ENCODE data around the gene CTNNA1.

The CTNNA1 gene

GRCh38 chr5:138872841-138873465, 119.7 kb downstream of the CTNNA1 start:
- DNase-seq: no peak

GRCh38 chr5:138873466-138874221, 120.4 kb downstream of the CTNNA1 start:
- no peak for DNase-seq

GRCh38 chr5:138874241-138874640, 121.0 kb downstream of the CTNNA1 start:
- no peak for DNase-seq

- no peak for DNase-seq
These were observed 121.7 kb downstream of the CTNNA1 start, which contains the start of gene LRRTM2 for GRCh38 chr5:138874771-138875551. Gene LRRTM2, minus strand, starts transcription at chr5:138875335. Its CDS starts 424 bp downstream, at chr5:138874911.

GRCh38 chr5:138875552-138875875, 122.3 kb downstream of the CTNNA1 start:
- no peak for DNase-seq

GRCh38 chr5:138875946-138876345, 122.7 kb downstream of the CTNNA1 start:
- no peak for DNase-seq

- no peak for DNase-seq
These were observed 123.6 kb downstream of the CTNNA1 start for GRCh38 chr5:138876811-138877210.

- no peak for DNase-seq
These were observed 125.4 kb downstream of the CTNNA1 start for GRCh38 chr5:138878437-138879235.

- no peak for DNase-seq
These were observed 130.0 kb downstream of the CTNNA1 start for GRCh38 chr5:138883211-138883610.

- no peak for DNase-seq
These were observed 130.9 kb downstream of the CTNNA1 start for GRCh38 chr5:138884094-138884493.

GRCh38 chr5:138884554-138884953, 131.3 kb downstream of the CTNNA1 start:
- DNase-seq: no peak

- DNase-seq: no peak
These were observed 136.8 kb downstream of the CTNNA1 start for GRCh38 chr5:138889994-138890393.

- DNase-seq: no peak
These were observed 137.4 kb downstream of the CTNNA1 start for GRCh38 chr5:138890644-138891043.

GRCh38 chr5:138895918-138896317, 142.7 kb downstream of the CTNNA1 start:
- no peak for DNase-seq

GRCh38 chr5:138898299-138898698, 145.1 kb downstream of the CTNNA1 start:
- DNase-seq: no peak

- no peak for DNase-seq
These were observed 145.5 kb downstream of the CTNNA1 start for GRCh38 chr5:138898742-138899141.

- DNase-seq: no peak
These were observed 147.2 kb downstream of the CTNNA1 start for GRCh38 chr5:138900281-138900965.

- DNase-seq: no peak
These were observed 148.5 kb downstream of the CTNNA1 start for GRCh38 chr5:138901716-138902115.

- no peak for DNase-seq
These were observed 150.0 kb downstream of the CTNNA1 start for GRCh38 chr5:138903130-138903775.

- DNase-seq: no peak
These were observed 152.3 kb downstream of the CTNNA1 start for GRCh38 chr5:138905541-138905940.

- DNase-seq: no peak
These were observed 156.5 kb downstream of the CTNNA1 start for GRCh38 chr5:138909734-138910133.

Data from DMS 273 treated with DMSO at 0.1 percent for 48 hours (cell line).